SU-DHL-6 (cell line): ENCODE measurements around the gene STAG3.

Experiments
- H2AFZ ChIP-seq: fragments of 200-600 bp; sonication (generic); 2 replicates; pipeline ENCODE4 v1.6.1; 2014; ENCODE audit warnings: low read depth, mild to moderate bottlenecking, moderate library complexity, mixed read lengths, antibody characterized with exemption, low read length; ENCODE audit not compliant: severe bottlenecking
- H3F3A ChIP-seq: fragments of 200-600 bp; shearing (Covaris generic); 2 replicates; pipeline ENCODE4 v1.6.0; 2016; ENCODE audit warnings: antibody characterized with exemption, mild to moderate bottlenecking; ENCODE audit not compliant: insufficient read depth
- H3K27ac ChIP-seq: fragments of 200-600 bp; sonication (generic); 2 replicates; pipeline ENCODE4 v1.5.1; 2016; ENCODE audit warnings: low read depth, mild to moderate bottlenecking, low read length, moderate library complexity, mixed read lengths
- H3K27me3 ChIP-seq: fragments of 200-600 bp; sonication (generic), shearing (Covaris generic); 2 replicates; pipeline ENCODE4 v1.6.0; 2014; ENCODE audit warnings: mild to moderate bottlenecking, low read length
- H3K36me3 ChIP-seq: fragments of 200-600 bp; sonication (generic); 2 replicates; pipeline ENCODE4 v1.6.1; 2014; ENCODE audit warnings: mild to moderate bottlenecking, low read length, mixed read lengths
- H3K4me2 ChIP-seq: fragments of 300-600, 200-600 bp; shearing (Covaris generic), sonication (generic); 2 replicates; pipeline ENCODE4 v1.6.0; 2014; ENCODE audit warnings: low read length, low read depth, mild to moderate bottlenecking; ENCODE audit not compliant: poor library complexity, severe bottlenecking
- H3K4me3 ChIP-seq: fragments of 200-600 bp; sonication (generic); 2 replicates; pipeline ENCODE4 v1.5.1; 2014; ENCODE audit warnings: antibody characterized with exemption, low read length, mild to moderate bottlenecking, mixed read lengths; ENCODE audit not compliant: insufficient read depth, poor library complexity, severe bottlenecking
- H3K79me2 ChIP-seq: fragments of 200-600 bp; sonication (generic); 2 replicates; pipeline ENCODE4 v1.6.1; 2014; ENCODE audit warnings: mild to moderate bottlenecking, low read length, moderate library complexity; ENCODE audit not compliant: insufficient read depth
- H3K9ac ChIP-seq: fragments of 200-600 bp; sonication (generic); 2 replicates; pipeline ENCODE4 v1.7.0; 2014; ENCODE audit warnings: mild to moderate bottlenecking, low read length
- H3K9me2 ChIP-seq: fragments of 200-600 bp; sonication (generic); replicated peaks from 2 replicates; pipeline ENCODE4 v1.6.1; 2014; ENCODE audit warnings: low read length; ENCODE audit not compliant: insufficient read depth
- H3K9me3 ChIP-seq: fragments of 200-600 bp; sonication (generic); 2 replicates; pipeline ENCODE4 v1.6.1; 2014; ENCODE audit warnings: low read length, mixed read lengths; ENCODE audit not compliant: insufficient read depth
- H4K20me1 ChIP-seq: fragments of 200-600 bp; sonication (generic); 2 replicates; pipeline ENCODE4 v1.6.1; 2014; ENCODE audit warnings: low read depth, mild to moderate bottlenecking, antibody characterized with exemption, low read length, moderate library complexity, mixed read lengths
- CTCF ChIP-seq: fragments of 200-600 bp; sonication (generic); IDR thresholded peaks from one replicate; pipeline ENCODE4 v1.5.1; 2017; ENCODE audit warnings: antibody characterized with exemption, mild to moderate bottlenecking, low read length, moderate library complexity; ENCODE audit not compliant: insufficient read depth, poor library complexity, severe bottlenecking
- EZH2phosphoT487 ChIP-seq: fragments of 200-600 bp; sonication (generic), shearing (Covaris generic); conservative IDR thresholded peaks from 2 replicates; pipeline ENCODE4 v1.6.1; 2018; ENCODE audit warnings: mild to moderate bottlenecking, antibody characterized with exemption, low read length, moderate library complexity, mixed read lengths

The STAG3 gene

GRCh38 chr7:100157069-100157333, 20.7 kb upstream of the STAG3 start:
- peaks cover 13% of the 10 kb centered on the region for H3K79me2 ChIP-seq
- TF ChIP-seq EZH2phosphoT487, result no peak
- no peak for TF ChIP-seq CTCF
- peak overlapping the region; percentile 89 for H3K4me2 ChIP-seq
- no peaks in the 10 kb centered on the region for H4K20me1 ChIP-seq
- no peaks in the 10 kb centered on the region for H3K9me2 ChIP-seq
- peaks cover 44% of the 10 kb centered on the region for H3F3A ChIP-seq
- no peaks in the 10 kb centered on the region for H3K9me3 ChIP-seq
- H3K36me3 ChIP-seq, result no peaks in the 10 kb centered on the region
- H3K9ac ChIP-seq, result peak overlapping the region; percentile 92
- H3K27ac ChIP-seq, result peak overlapping the region; percentile 70
- no peaks in the 10 kb centered on the region for H3K27me3 ChIP-seq
- peak overlapping the region; percentile 95 for H3K4me3 ChIP-seq
- no peak overlapping the region for H2AFZ ChIP-seq

GRCh38 chr7:100157334-100158228, 20.1 kb upstream of the STAG3 start:
- peak overlapping the region; percentile 70 for H3K27ac ChIP-seq
- no peak overlapping the region for H2AFZ ChIP-seq
- H3K27me3 ChIP-seq, result no peaks in the 10 kb centered on the region
- no peaks in the 10 kb centered on the region for H3K9me3 ChIP-seq
- no peaks in the 10 kb centered on the region for H3K36me3 ChIP-seq
- H3K9me2 ChIP-seq, result no peaks in the 10 kb centered on the region
- H3K4me2 ChIP-seq, result peak overlapping the region; percentile 89
- no peaks in the 10 kb centered on the region for H4K20me1 ChIP-seq
- H3K4me3 ChIP-seq, result peak overlapping the region; percentile 95
- peaks cover 13% of the 10 kb centered on the region for H3K79me2 ChIP-seq
- TF ChIP-seq EZH2phosphoT487, result no peak
- TF ChIP-seq CTCF, result peak; percentile 43
- peaks cover 38% of the 10 kb centered on the region for H3F3A ChIP-seq
- peak overlapping the region; percentile 92 for H3K9ac ChIP-seq

DNA sequence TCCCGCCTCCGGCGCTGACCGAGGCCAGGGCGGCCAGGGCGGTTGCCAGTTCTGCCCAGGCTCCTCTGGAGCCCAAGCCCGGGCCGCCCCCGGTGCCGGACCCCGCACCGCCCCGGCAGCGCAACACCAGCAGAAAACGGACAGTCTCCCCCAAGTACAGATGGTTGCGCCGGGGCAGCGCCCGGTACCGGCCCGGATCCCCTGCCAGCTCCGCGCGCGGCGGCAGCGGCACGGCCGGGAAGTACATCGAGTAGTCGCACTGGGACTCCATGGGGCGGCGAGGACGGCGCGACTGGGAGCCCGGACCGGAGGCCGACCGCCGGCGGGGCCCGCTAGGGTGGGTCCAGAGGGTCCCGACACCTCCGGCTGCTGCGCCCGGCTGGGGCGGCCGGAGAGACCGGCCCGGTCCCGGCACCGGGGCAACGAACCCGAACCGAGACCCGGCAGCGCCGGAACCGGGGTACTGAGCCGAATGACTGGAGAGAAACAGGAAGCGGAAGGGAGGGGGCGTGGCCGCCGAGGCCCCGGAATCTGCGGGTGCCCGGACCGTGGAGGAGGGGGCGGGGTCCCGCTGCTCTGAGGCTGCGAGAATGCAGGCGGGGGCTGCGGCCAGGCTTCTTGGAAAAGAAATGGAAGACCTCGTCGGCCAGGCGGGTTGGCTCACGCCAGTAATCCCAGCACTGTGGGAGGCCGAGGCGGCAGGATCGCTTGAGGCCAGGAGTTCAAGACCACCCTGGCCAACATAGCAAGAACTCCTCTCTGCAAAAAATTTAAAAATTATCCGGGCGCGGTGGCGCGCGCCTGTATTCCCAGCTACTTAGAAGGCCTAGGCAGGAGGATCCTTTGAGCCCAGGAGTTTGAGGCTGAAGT, 19.3 kb upstream of the STAG3 start, which contains the start of gene TRAPPC14:
Gene TRAPPC14, minus strand, starts transcription at position 495 of the 870 bp plus-strand sequence. Its CDS starts 224 bp downstream, at position 271.
- Histone ChIP-seq H3K4me3 (peak within 1 kb of the TSS; percentile 95), H3F3A (peaks cover 30% of the 10 kb centered on the region), H3K27me3 (no peaks in the 10 kb centered on the region), H3K9me2 (no peaks in the 10 kb centered on the region), H2AFZ (peak within 1 kb of the TSS; percentile 74), H3K9me3 (no peaks in the 10 kb centered on the region), H3K9ac (peak within 1 kb of the TSS; percentile 92), H3K27ac (peak within 1 kb of the TSS; percentile 70), H4K20me1 (no peaks in the 10 kb centered on the region), H3K4me2 (peak within 1 kb of the TSS; percentile 89), H3K36me3 (no peaks in the 10 kb centered on the region), H3K79me2 (peaks cover 13% of the 10 kb centered on the region)
- no peak for TF ChIP-seq CTCF
- no peak for TF ChIP-seq EZH2phosphoT487
